SU-DHL-6 (cell line): ENCODE data around the gene OPA3.

Source experiments
- CTCF ChIP-seq: fragments of 200-600 bp; sonication (generic); IDR thresholded peaks from one replicate; pipeline ENCODE4 v1.5.1; 2017; ENCODE audit warnings: antibody characterized with exemption, mild to moderate bottlenecking, low read length, moderate library complexity; ENCODE audit not compliant: insufficient read depth, poor library complexity, severe bottlenecking
- EZH2phosphoT487 ChIP-seq: fragments of 200-600 bp; sonication (generic), shearing (Covaris generic); conservative IDR thresholded peaks from 2 replicates; pipeline ENCODE4 v1.6.1; 2018; ENCODE audit warnings: mild to moderate bottlenecking, antibody characterized with exemption, low read length, moderate library complexity, mixed read lengths

GRCh38 chr19:45514376-45515051 lies 70.1 kb downstream of the OPA3 start:
- TF ChIP-seq CTCF (no peak), EZH2phosphoT487 (no peak)
